H9 (cell line): ENCODE data around the gene SLC9A9. TPM values are rescaled to one million over a fixed set of nuclear protein-coding genes. Genes with fewer than 3 reads are reported as not detected.

Experiments used
- DNase-seq: peaks from one replicate; pipeline ENCODE4 v3.0.0-alpha.2; 2017
- H2AFZ ChIP-seq: one replicate; pipeline ENCODE4 v1.6.1; 2013; ENCODE audit warnings: mild to moderate bottlenecking, low read length, control low read depth, moderate library complexity
- H2AK5ac ChIP-seq: 2 replicates; pipeline ENCODE4 v1.6.1; 2013; ENCODE audit warnings: low read length, control low read depth, mixed read lengths; ENCODE audit not compliant: insufficient read length
- H2BK120ac ChIP-seq: one replicate; pipeline ENCODE4 v1.6.1; 2013; ENCODE audit warnings: low read depth, mild to moderate bottlenecking, low read length, control low read depth, inconsistent platforms; ENCODE audit not compliant: poor library complexity, severe bottlenecking
- H2BK12ac ChIP-seq: 2 replicates; pipeline ENCODE4 v1.6.1; 2013; ENCODE audit warnings: low read length, control low read depth, mixed read lengths, low read depth; ENCODE audit not compliant: insufficient read length
- H2BK15ac ChIP-seq: 2 replicates; pipeline ENCODE4 v1.6.1; 2013; ENCODE audit warnings: low read depth, low read length, control low read depth
- H2BK20ac ChIP-seq: one replicate; pipeline ENCODE4 v1.6.1; 2013; ENCODE audit warnings: low read depth, mild to moderate bottlenecking, low read length, control low read depth, inconsistent platforms; ENCODE audit not compliant: poor library complexity, severe bottlenecking
- H2BK5ac ChIP-seq: 2 replicates; pipeline ENCODE4 v1.6.1; 2013; ENCODE audit warnings: low read length, control low read depth, mixed read lengths; ENCODE audit not compliant: insufficient read length
- H3K14ac ChIP-seq: 2 replicates; pipeline ENCODE4 v1.6.1; 2013; ENCODE audit warnings: low read length, control low read depth; ENCODE audit not compliant: insufficient read depth
- H3K18ac ChIP-seq: 2 replicates; pipeline ENCODE4 v1.6.1; 2013; ENCODE audit warnings: low read depth, mild to moderate bottlenecking, mixed read lengths, low read length, control low read depth; ENCODE audit not compliant: insufficient read length
- H3K23ac ChIP-seq: 2 replicates; pipeline ENCODE4 v1.6.1; 2013; ENCODE audit warnings: low read length, control low read depth, mixed read lengths, low read depth; ENCODE audit not compliant: insufficient read length
- H3K23me2 ChIP-seq: 2 replicates; pipeline ENCODE4 v1.6.1; 2013; ENCODE audit warnings: low read depth, mild to moderate bottlenecking, mixed read lengths, low read length, control low read depth; ENCODE audit not compliant: insufficient read length, poor library complexity, severe bottlenecking
- H3K27ac ChIP-seq: 2 replicates; pipeline ENCODE4 v1.5.1; 2013; ENCODE audit warnings: low read length, control low read depth, mixed read lengths, low read depth; ENCODE audit not compliant: insufficient read length
- H3K27me3 ChIP-seq: 2 replicates; pipeline ENCODE4 v1.6.1; 2013; ENCODE audit warnings: low read length, control low read depth, inconsistent platforms; ENCODE audit not compliant: insufficient read depth
- H3K4ac ChIP-seq: 2 replicates; pipeline ENCODE4 v1.6.1; 2013; ENCODE audit warnings: low read depth, mild to moderate bottlenecking, control low read depth, inconsistent platforms, low read length, moderate library complexity
- H3K4me1 ChIP-seq: 2 replicates; pipeline ENCODE4 v1.6.1; 2013; ENCODE audit warnings: low read length, control low read depth, inconsistent platforms; ENCODE audit not compliant: insufficient read depth
- H3K4me2 ChIP-seq: 2 replicates; pipeline ENCODE4 v1.6.1; 2013; ENCODE audit warnings: low read length, control low read depth, mixed read lengths; ENCODE audit not compliant: insufficient read length, insufficient read depth
- H3K56ac ChIP-seq: 2 replicates; pipeline ENCODE4 v1.6.1; 2013; ENCODE audit warnings: low read depth, mild to moderate bottlenecking, mixed read lengths, low read length, control low read depth; ENCODE audit not compliant: insufficient read length
- H3K79me1 ChIP-seq: 2 replicates; pipeline ENCODE4 v1.6.1; 2013; ENCODE audit warnings: low read depth, mild to moderate bottlenecking, moderate library complexity, low read length, control low read depth, inconsistent platforms; ENCODE audit not compliant: insufficient read depth, poor library complexity, severe bottlenecking
- H3K79me2 ChIP-seq: 2 replicates; pipeline ENCODE4 v1.6.1; 2013; ENCODE audit warnings: low read length, control low read depth, inconsistent platforms; ENCODE audit not compliant: insufficient read depth
- H3K9ac ChIP-seq: 2 replicates; pipeline ENCODE4 v1.6.1; 2013; ENCODE audit warnings: low read length, control low read depth, mixed read lengths; ENCODE audit not compliant: insufficient read length; ENCODE audit errors: extremely low read depth
- H3K9me3 ChIP-seq: one replicate; pipeline ENCODE4 v1.6.1; 2013; ENCODE audit warnings: low read depth, low read length, inconsistent platforms; ENCODE audit not compliant: control insufficient read depth
- H3T11ph ChIP-seq: one replicate; pipeline ENCODE4 v1.6.1; 2013; ENCODE audit warnings: mild to moderate bottlenecking, low read length, control low read depth, inconsistent platforms
- H4K20me1 ChIP-seq: one replicate; pipeline ENCODE4 v1.6.1; 2013; ENCODE audit not compliant: control insufficient read depth, insufficient read length, insufficient read depth
- H4K5ac ChIP-seq: 2 replicates; pipeline ENCODE4 v1.6.1; 2013; ENCODE audit warnings: low read depth, mild to moderate bottlenecking, mixed read lengths, low read length, control low read depth; ENCODE audit not compliant: insufficient read length
- H4K8ac ChIP-seq: replicated peaks from 2 replicates; pipeline ENCODE4 v1.6.1; 2013; ENCODE audit warnings: low read length, control low read depth, mixed read lengths, low read depth; ENCODE audit not compliant: insufficient read length
- H4K91ac ChIP-seq: 2 replicates; pipeline ENCODE4 v1.6.1; 2013; ENCODE audit warnings: low read depth, mild to moderate bottlenecking, moderate library complexity, mixed read lengths, low read length, control low read depth; ENCODE audit not compliant: insufficient read length
- H3K27ac Mint-ChIP-seq, 3 experiments: 2 replicates in 2 of 3; 3 replicates in 1 of 3; pipeline ENCODE4 v1.8.0; 2020 to 2021; ENCODE audit warnings: mixed read lengths in 3 of 3, mild to moderate bottlenecking in 1 of 3, moderate library complexity in 1 of 3
- H3K27me3 Mint-ChIP-seq: 2 replicates; pipeline ENCODE4 v1.8.0; 2021; ENCODE audit warnings: low read depth, mild to moderate bottlenecking, moderate library complexity, mixed read lengths
- H3K36me3 Mint-ChIP-seq, 3 experiments: 2 replicates in 2 of 3; 3 replicates in 1 of 3; pipeline ENCODE4 v1.8.0; 2020 to 2021; ENCODE audit warnings: low read depth in 3 of 3, mixed read lengths in 3 of 3; ENCODE audit not compliant: insufficient read depth in 1 of 3
- H3K4me1 Mint-ChIP-seq, 2 experiments: 2 replicates each; pipeline ENCODE4 v1.8.0; 2020; ENCODE audit warnings: mixed read lengths in 2 of 2
- H3K4me3 Mint-ChIP-seq, 2 experiments: 2 replicates in 1 of 2; 3 replicates in 1 of 2; pipeline ENCODE4 v1.8.0; 2020 to 2021; ENCODE audit warnings: mild to moderate bottlenecking in 2 of 2, mixed read lengths in 2 of 2, moderate library complexity in 1 of 2
- H3K9me3 Mint-ChIP-seq, 2 experiments: 2 replicates in 1 of 2; 3 replicates in 1 of 2; pipeline ENCODE4 v1.8.0; 2020; ENCODE audit warnings: mild to moderate bottlenecking in 2 of 2, mixed read lengths in 2 of 2, moderate library complexity in 1 of 2
- CTCF ChIP-seq: fragments of 200-600 bp; sonication (generic); conservative IDR thresholded peaks from 3 replicates; pipeline ENCODE4 v1.8.0; 2021; ENCODE audit warnings: antibody characterized with exemption, mild to moderate bottlenecking
- WGBS: extraction: QIAGEN DNeasy Blood & Tissue Kit; methylation state at CpG from one replicate; pipeline ENCODE4 v1.1.7; 2013; ENCODE audit warnings: missing lambda C conversion rate, low lambda C conversion rate, mixed read lengths; ENCODE audit not compliant: insufficient read length; ENCODE audit errors: extremely low coverage; 5-methylcytosine and 5-hydroxymethylcytosine counted together
- total RNA-seq: library from RNA; stranded (reverse); gene quantifications from 2 replicates; pipeline ENCODE4 v1.2.1, GENCODE V29; 2021

SLC9A9 gene
- total RNA-seq, 1 experiment from 2014 or later = 0.35 TPM

GRCh38 chr3:143351354-143351753 lies 496.9 kb downstream of the SLC9A9 start:
- Histone ChIP-seq H3K56ac (no peak overlapping the region), H3K23me2 (no peaks in the 10 kb centered on the region), H3K23ac (no peak overlapping the region), H4K20me1 (no peaks in the 10 kb centered on the region), H4K91ac (no peak overlapping the region), H3K79me2 (no peaks in the 10 kb centered on the region), H3K18ac (no peak overlapping the region), H3K27me3 (no peaks in the 10 kb centered on the region), H2AK5ac (no peak overlapping the region), H3K27ac (no peak overlapping the region), H3K4ac (no peak overlapping the region), H3T11ph (no peak overlapping the region), H2BK15ac (no peak overlapping the region), H3K4me1 (peaks cover 5% of the 10 kb centered on the region; the same call in 1 of the 2 replicates), H4K5ac (no peak overlapping the region), H3K9ac (no peak overlapping the region), H2BK20ac (no peak overlapping the region), H3K79me1 (no peaks in the 10 kb centered on the region), H2BK120ac (no peak overlapping the region), H4K8ac (no peak overlapping the region), H3K14ac (no peak overlapping the region), H3K4me2 (no peak overlapping the region), H3K9me3 (no peaks in the 10 kb centered on the region), H2BK12ac (no peak overlapping the region), H2BK5ac (no peak overlapping the region), H2AFZ (no peak overlapping the region)
- H3K4me1 Mint-ChIP-seq = peaks cover 16 to 18% of the 10 kb centered on the region in 2 experiments
- TF ChIP-seq CTCF = no peak
- H3K36me3 Mint-ChIP-seq = no peaks in the 10 kb centered on the region
- no peaks in the 10 kb centered on the region for H3K27me3 Mint-ChIP-seq
- DNase-seq = no peak
- H3K27ac Mint-ChIP-seq = no peak overlapping the region
- WGBS = no CpG with 5 or more reads among the region's 2 CpGs
- H3K4me3 Mint-ChIP-seq = no peak overlapping the region
- no peaks in the 10 kb centered on the region for H3K9me3 Mint-ChIP-seq
